ENCODE data around the gene RABL6. TPM values are rescaled to one million over a fixed set of nuclear protein-coding genes. Genes with fewer than 3 reads are reported as not detected.
"Not testable (repeated sequence)": the region's sequence is repeated elsewhere in the genome, so short reads cannot be mapped to it uniquely, and the experiment has no call there.

RABL6 gene
- polyA plus RNA-seq, 3 donors: 66.7 to 81.4 (median 78.7) TPM

- no peak for DNase-seq
Measured at GRCh38 chr9:136771907-136772415, 35.8 kb upstream of the RABL6 start.

- no peak for DNase-seq
Measured at GRCh38 chr9:136773386-136774044, 34.2 kb upstream of the RABL6 start.

- DNase-seq: no peak
Measured at GRCh38 chr9:136774416-136775045, 33.2 kb upstream of the RABL6 start.

GRCh38 chr9:136775191-136775590 is 32.6 kb upstream of the RABL6 start:
- no peak for DNase-seq

DNA sequence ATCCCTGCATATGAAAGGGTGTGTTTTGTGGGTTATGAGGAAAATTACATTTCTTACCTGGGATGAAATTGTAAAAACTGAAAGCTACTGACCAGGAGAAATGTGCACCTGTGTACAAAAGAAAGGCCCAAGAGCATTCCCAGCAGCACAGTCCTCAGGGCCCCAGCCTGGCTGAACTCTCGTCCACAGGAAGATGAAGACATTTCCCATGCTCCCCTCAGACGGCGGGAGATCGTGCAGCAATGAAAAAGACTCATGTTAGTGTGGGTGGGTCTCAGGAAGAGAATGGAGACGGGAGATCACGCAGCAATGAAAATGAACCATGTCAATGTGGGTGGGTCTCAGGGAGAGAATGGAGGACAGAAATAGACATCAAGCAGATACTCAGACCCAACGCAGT is 30.8 kb upstream of the RABL6 start:
- no peak for DNase-seq

DNA sequence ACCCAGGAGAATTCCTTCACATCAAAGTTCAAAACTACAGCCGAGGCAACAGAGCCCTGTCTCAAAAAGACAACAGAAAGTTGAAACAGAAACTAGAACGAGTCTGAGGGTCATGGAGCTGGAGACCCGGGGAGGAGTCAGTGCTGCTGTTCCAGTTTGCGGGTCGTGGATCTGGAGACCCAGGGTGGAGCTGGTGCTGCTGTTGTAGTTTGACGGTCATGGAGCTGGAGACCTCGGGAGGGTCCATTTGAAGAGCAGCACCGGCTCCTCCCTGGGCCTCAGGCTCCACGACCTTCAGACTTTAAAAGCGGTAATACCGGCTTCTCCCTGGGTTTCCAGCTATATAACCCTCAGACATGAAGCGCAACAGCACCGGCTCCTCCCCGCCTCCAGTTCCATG is 30.4 kb upstream of the RABL6 start:
- DNase-seq: no peak

DNA sequence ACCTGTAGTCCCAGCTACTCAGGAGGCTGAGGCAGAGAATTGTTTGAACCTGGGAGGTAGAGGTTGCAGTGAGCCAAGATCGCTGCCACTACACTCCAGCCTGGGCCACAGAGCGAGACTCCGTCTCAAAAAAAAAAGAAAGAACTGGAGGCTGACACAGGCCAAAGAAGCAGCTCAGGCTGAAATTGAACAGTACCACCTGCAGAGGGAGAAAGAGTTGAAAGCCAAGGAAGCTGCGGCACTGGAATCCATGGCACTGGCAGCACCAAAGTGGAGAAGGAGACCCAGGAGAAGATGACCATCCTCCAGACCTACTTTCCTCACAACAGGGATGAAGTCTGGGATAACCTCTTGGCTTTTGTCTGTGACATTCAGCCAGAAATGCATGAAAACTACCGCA is 27.9 kb upstream of the RABL6 start:
- DNase-seq: no peak

GRCh38 chr9:136782452-136782851 is 25.3 kb upstream of the RABL6 start:
- DNase-seq: no peak

- no peak for DNase-seq
Measured at GRCh38 chr9:136784249-136784996, 23.3 kb upstream of the RABL6 start.

DNA sequence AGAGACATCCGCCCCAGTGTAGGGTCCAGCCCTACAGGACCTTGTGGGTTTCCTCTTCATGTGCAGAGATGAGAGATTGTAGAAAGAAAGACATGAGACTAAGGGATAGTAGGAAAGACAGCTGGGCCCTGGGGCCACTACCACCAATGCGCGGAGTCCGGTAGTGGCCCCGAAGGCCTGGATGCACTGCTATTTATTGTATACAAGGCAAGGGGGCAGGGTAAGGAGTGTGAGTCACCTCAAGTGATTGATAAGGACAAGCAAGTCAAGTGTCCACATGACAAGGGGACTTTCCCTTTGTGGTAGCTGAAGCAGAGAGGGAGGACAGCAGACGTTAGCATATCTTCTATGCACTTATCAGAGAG is 22.8 kb upstream of the RABL6 start:
- DNase-seq: no peak

DNA sequence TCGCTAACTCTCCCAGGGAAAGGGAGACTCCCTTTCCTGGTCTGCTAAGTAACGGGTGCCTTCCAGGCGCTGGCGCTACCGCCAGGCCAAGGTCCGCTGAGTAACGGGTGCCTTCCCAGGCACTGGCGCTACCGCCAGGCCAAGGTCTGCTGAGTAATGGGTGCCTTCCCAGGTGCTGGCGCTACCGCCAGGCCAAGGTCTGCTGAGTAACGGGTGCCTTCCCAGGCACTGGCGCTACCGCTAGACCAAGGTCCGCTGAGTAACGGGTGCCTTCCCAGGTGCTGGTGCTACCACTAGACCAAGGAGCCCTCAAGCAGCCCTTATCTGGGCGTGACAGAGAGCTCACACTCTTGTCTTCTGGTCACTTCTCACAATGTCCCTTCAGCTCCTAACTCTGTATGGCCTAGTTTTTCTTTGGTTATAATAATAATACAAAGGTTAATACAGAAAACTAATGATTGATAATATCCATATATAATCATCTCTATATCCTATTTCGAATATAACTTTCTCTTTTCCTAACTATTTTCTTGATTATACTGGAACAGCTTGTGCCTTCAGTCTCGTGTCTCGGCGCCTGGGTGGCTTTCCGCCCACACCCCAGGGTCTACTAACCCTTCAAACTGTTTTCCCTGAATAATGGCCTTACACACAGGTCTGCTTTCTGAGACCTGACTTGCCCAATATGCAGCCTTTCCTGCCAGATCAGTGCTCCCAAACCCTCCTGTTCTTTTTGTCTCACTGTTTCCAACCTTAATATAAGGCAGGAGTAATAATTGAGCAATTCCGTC is 22.0 kb upstream of the RABL6 start:
- DNase-seq: not testable (repeated sequence)

- DNase-seq: no peak
Measured at GRCh38 chr9:136786451-136786850, 21.3 kb upstream of the RABL6 start.

- not testable (repeated sequence) for DNase-seq
Measured at GRCh38 chr9:136786983-136787382, 20.8 kb upstream of the RABL6 start.

DNA sequence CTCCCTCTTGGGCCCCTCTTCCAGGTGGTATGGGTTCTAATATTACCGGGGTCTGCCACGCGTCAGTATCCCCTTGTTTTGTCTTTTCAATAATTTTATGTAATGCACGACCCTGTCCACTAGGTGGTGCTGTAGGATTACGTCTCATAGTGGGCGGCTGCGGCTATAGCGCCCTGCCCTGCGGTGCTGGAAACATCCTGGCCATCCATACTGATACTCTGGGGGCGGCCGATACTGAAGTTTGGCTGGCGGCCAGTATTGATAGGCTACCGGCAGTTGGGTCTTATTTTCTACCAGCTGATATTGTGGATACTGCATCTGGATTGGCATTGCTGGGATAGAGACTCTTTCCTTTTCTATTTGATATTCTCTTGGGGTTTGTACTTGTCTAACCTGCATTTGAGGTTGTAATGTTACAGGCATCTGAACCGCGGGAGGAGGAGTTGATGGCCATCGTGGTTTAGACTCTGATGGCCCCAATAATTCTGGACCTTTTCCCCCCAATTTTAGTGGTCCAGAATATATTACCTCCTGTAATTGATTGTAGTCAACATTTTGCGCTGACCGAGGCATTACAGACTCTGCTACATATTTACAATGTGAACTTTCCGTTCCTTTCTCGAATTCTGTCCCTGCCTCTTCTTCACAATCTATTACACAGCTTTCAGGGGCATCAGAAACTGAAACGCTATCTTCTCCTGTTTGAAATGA is 19.9 kb upstream of the RABL6 start:
- DNase-seq: no peak

DNA sequence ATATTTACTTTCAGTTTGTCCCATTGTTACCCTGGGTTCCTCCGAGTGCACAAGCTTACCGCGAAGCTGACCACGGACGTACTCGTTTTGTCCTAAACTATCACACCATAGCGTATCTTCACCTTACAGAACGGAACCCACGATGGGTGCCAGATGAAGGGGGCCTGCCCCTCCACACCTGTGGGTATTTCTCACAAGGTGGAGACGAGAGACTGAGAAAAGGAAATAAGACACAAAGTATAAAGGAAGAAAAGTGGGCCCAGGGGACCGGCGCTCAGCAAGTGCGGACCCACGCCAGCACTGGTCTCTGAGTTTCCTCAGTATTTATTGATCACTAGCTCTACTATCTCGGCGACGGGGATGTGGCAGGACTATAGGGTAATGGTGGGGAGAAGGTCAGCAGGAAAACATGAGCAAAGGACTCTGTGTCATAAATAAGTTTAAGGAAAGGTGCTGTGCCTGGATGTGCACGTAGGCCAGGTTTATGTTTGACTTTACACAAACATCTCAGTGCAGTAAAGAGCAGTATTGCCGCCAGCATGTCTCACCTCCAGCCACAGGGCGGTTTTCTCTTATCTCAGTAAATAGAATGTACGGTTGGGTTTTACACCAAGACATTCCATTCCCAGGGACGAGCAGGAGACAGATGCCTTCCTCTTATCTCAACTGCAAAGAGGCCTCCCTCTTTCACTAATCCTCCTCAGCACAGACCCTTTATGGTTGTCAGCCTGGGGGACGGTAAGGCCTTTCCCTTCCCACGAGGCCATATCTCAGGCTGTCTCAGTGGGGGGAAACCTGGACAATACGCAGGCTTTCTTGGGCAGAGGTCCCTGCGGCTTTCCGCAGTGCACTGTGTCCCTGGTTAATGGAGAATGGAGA is 18.9 kb upstream of the RABL6 start:
- DNase-seq: not testable (repeated sequence)

DNA sequence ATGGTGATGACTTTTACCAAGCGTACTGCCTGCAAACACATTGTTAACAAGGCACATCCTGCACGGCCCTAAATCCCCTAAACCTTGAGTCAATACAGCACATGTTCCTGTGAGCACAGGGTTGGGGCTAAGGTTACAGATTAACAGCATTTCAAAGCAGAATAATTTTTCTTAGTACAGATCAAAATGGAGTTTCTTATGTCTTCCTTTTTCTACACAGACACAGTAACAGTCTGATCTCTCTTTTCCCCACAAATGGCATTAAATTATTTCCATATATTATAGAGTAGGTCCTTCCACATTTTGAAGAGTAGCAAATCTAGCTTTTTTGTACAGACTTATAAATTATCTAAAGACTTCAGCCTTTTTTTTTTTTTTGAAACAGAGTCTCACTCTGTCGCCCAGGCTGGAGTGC is 18.2 kb upstream of the RABL6 start:
- no peak for DNase-seq

DNA sequence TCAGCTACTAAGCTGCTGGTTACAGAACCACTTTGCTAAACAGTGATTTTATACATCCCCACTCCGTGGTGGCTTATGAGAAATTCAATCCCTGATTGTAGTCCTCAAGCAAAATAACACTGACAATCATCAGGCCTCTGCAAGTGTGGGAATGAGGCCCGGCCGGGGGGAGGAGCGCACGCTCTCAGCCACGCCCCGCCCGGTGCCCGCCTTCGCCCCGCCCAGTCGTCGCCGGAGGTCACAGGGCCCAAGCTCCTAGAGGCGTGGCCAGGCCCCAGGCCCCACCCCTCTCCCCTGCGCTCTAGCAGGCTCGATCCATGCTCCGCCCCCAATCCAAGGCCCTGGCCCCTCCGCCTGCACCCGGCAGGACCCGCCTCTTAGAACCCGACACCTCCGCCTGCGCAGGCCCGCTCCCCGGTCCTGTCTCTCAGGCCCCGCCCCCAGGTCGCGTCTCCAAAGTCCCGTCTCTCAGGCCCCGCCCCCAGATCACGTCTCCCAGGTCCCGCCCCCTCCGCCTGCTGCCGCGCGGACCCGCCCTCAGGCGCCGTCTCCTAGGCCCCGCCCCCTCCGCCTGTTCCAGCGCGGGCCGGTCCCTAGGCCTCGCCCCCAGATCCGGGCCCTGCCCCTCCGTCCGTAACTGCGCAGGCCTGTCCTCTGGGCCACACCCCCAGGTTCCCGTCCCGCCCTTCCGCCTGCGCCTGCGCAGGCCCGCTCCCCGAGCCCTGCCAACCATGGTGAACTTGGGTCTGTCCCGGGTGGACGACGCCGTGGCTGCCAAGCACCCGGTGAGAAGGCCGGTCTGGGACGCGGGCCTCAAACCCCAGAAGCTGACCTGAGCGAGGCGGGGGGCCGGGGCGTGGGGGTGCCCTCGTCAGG is 16.9 kb upstream of the RABL6 start, which contains the start of gene TMEM141:
Gene TMEM141, plus strand, starts transcription at position 705 of the 876 bp plus-strand sequence. Its CDS starts 27 bp downstream, at position 732.
- DNase-seq: peak; percentile 99

DNA sequence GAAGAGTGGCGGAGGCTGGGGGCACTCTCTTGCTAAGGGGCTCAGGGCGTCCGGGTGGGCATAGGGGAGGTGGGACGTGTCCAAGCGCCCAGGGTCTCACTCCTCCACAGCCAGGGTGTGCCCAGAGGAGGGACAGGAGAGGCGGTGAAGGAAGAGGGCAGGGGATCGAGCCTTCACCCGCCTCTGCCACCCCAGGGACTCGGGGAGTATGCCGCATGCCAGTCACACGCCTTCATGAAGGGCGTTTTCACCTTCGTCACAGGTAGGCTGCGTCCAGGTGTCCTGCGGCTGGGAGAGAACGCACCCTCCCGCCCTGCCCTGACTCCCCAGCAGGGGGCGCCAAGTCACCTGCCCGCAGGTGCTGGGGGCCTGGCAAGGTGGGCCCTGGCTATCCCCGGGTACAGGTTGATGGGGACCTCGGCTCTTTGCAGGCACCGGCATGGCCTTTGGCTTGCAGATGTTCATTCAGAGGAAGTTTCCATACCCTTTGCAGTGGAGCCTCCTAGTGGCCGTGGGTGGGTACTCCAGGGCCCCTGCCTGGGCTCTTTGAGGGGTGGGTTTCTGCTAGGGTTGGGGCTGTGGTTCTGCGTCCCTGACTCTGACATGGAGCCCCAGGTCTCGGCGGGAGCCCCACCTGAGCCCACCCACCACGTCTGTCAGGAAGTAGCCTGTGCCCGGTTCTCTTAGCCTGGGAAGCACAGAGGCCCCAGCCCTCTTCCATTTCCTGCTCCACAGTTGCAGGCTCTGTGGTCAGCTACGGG is 16.1 kb upstream of the RABL6 start:
- no peak for DNase-seq
